OCI-LY7 (cell line): ENCODE data around the gene EGR2. TPM values are rescaled to one million over a fixed set of nuclear protein-coding genes. Genes with fewer than 3 reads are reported as not detected.

ENCODE experiments used
- BruUV-seq: library from RNA; stranded (reverse); fragments of 400-500 nt; replicated peaks from 2 replicates; lab custom pipeline; 2021; lab: Mats Ljungman, UMichigan
- CTCF ChIA-PET: fragments of 300-600 bp; sonication (Branson Sonifier 250); formaldehyde crosslinking; loops from one replicate; lab custom pipeline; 2022; ENCODE audit warnings: antibody characterized with exemption; ENCODE audit not compliant: unreplicated experiment; lab: Charles Lee
- POLR2A ChIA-PET: fragments of 300-600 bp; sonication (Branson Sonifier 250); formaldehyde crosslinking; loops from one replicate; lab custom pipeline; 2022; ENCODE audit warnings: antibody characterized with exemption; lab: Charles Lee
- DNase-seq: peaks from one replicate; pipeline ENCODE4 v3.0.0-alpha.2; 2015; ENCODE audit warnings: low spot score
- H2AFZ ChIP-seq: fragments of 200-600 bp; sonication (generic), shearing (Covaris generic); 2 replicates; pipeline ENCODE4 v1.6.1; 2014; ENCODE audit warnings: mild to moderate bottlenecking, antibody characterized with exemption, low read length, moderate library complexity
- H3K27ac ChIP-seq: fragments of 200-600 bp; sonication (generic); 2 replicates; pipeline ENCODE4 v1.5.1; 2014; ENCODE audit warnings: mixed run types, low read depth, mild to moderate bottlenecking, moderate library complexity, low read length, inconsistent platforms; ENCODE audit not compliant: poor library complexity, severe bottlenecking
- H3K36me3 ChIP-seq: fragments of 200-600 bp; sonication (generic); 2 replicates; pipeline ENCODE4 v1.6.1; 2014; ENCODE audit warnings: mild to moderate bottlenecking, antibody characterized with exemption, low read length, moderate library complexity, mixed read lengths; ENCODE audit not compliant: insufficient read depth
- H3K4me1 ChIP-seq: fragments of 200-600 bp; sonication (generic); 2 replicates; pipeline ENCODE4 v1.5.1; 2014; ENCODE audit warnings: mild to moderate bottlenecking, low read length; ENCODE audit not compliant: insufficient read depth, poor library complexity, severe bottlenecking
- H3K4me2 ChIP-seq: fragments of 200-600 bp; sonication (generic); 2 replicates; pipeline ENCODE4 v1.6.1; 2014; ENCODE audit warnings: mild to moderate bottlenecking, low read length
- H3K4me3 ChIP-seq: fragments of 200-600 bp; sonication (generic); 2 replicates; pipeline ENCODE4 v1.5.1; 2014; ENCODE audit warnings: mild to moderate bottlenecking, low read depth, low read length; ENCODE audit not compliant: poor library complexity, severe bottlenecking
- H3K79me2 ChIP-seq: fragments of 200-600 bp; sonication (generic); 2 replicates; pipeline ENCODE4 v1.6.1; 2016; ENCODE audit warnings: low read depth, mild to moderate bottlenecking, low read length, moderate library complexity, mixed read lengths; ENCODE audit not compliant: insufficient read depth
- H3K9me2 ChIP-seq: fragments of 200-600 bp; sonication (generic); 2 replicates; pipeline ENCODE4 v1.6.1; 2016; ENCODE audit warnings: mild to moderate bottlenecking, low read length, mixed read lengths; ENCODE audit not compliant: insufficient read depth
- H3K9me3 ChIP-seq: fragments of 200-600 bp; sonication (generic); 2 replicates; pipeline ENCODE4 v1.6.1; 2014; ENCODE audit warnings: mild to moderate bottlenecking, mixed run types, low read length, mixed read lengths
- H4K20me1 ChIP-seq: fragments of 200-600 bp; sonication (generic); 2 replicates; pipeline ENCODE4 v1.6.1; 2014; ENCODE audit warnings: mild to moderate bottlenecking, antibody characterized with exemption, low read length, moderate library complexity, mixed read lengths; ENCODE audit not compliant: insufficient read depth
- EZH2phosphoT487 ChIP-seq: fragments of 200-600 bp; sonication (generic); IDR thresholded peaks from 2 replicates; pipeline ENCODE4 v1.6.1; 2018; ENCODE audit warnings: low read depth, borderline replicate concordance, mild to moderate bottlenecking, mixed run types, antibody characterized with exemption, low read length, moderate library complexity, mixed read lengths
- intact Hi-C: fragments of 100-400 bp; cut with micrococcal nuclease; formaldehyde crosslinking; loops from one replicate; pipeline ENCODE4 v1.10.0; 2022; ENCODE audit not compliant: unreplicated experiment
- total RNA-seq, 2 experiments: library from RNA; depleted of rRNA in 1 of 2; stranded (reverse); fragments of >200 nt in 1 of 2; shearing (Covaris generic) in 1 of 2; gene quantifications; 2 replicates each; pipeline ENCODE4 v1.2.3, GENCODE V29; 2014 to 2022
- TF ChIP-seq, protein P1 (sequence below): fragments of 200-600 bp; sonication (generic); conservative IDR thresholded peaks from 2 replicates; pipeline ENCODE4 v1.5.1; 2014; ENCODE audit warnings: mild to moderate bottlenecking, antibody characterized with exemption, low read length, moderate library complexity, mixed read lengths

Gene EGR2
- total RNA-seq, 2 experiments from 2014 or later = 0.19 TPM; not detected in 1

GRCh38 chr10:62819141-62819920, 3.2 kb upstream of the EGR2 start:
- CTCF ChIA-PET = no interaction called here
- Histone ChIP-seq H3K4me3 (no peak overlapping the region), H3K4me1 (peaks cover 26% of the 10 kb centered on the region), H3K79me2 (no peaks in the 10 kb centered on the region), H3K27ac (no peak overlapping the region), H3K4me2 (no peak overlapping the region), H3K36me3 (no peaks in the 10 kb centered on the region), H2AFZ (no peak overlapping the region), H3K9me3 (no peaks in the 10 kb centered on the region), H3K9me2 (no peaks in the 10 kb centered on the region), H4K20me1 (no peaks in the 10 kb centered on the region)
- TF ChIP-seq, protein P1, sequence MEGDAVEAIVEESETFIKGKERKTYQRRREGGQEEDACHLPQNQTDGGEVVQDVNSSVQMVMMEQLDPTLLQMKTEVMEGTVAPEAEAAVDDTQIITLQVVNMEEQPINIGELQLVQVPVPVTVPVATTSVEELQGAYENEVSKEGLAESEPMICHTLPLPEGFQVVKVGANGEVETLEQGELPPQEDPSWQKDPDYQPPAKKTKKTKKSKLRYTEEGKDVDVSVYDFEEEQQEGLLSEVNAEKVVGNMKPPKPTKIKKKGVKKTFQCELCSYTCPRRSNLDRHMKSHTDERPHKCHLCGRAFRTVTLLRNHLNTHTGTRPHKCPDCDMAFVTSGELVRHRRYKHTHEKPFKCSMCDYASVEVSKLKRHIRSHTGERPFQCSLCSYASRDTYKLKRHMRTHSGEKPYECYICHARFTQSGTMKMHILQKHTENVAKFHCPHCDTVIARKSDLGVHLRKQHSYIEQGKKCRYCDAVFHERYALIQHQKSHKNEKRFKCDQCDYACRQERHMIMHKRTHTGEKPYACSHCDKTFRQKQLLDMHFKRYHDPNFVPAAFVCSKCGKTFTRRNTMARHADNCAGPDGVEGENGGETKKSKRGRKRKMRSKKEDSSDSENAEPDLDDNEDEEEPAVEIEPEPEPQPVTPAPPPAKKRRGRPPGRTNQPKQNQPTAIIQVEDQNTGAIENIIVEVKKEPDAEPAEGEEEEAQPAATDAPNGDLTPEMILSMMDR = no peak
- no peak for TF ChIP-seq EZH2phosphoT487
- no peak for DNase-seq
- no TSS peak for BruUV-seq
- POLR2A ChIA-PET = interaction anchor here (0.5 to 1.3 kb wide), 3 partner anchors 189 to 380 kb away, joined by 3 read pairs; no protein-coding TSS in a partner anchor
- intact Hi-C loops = loop anchor here (5.0 to 10.0 kb wide), 5 partner anchors 227 to 705 kb away; partner anchors contain the start of gene REEP3

DNA sequence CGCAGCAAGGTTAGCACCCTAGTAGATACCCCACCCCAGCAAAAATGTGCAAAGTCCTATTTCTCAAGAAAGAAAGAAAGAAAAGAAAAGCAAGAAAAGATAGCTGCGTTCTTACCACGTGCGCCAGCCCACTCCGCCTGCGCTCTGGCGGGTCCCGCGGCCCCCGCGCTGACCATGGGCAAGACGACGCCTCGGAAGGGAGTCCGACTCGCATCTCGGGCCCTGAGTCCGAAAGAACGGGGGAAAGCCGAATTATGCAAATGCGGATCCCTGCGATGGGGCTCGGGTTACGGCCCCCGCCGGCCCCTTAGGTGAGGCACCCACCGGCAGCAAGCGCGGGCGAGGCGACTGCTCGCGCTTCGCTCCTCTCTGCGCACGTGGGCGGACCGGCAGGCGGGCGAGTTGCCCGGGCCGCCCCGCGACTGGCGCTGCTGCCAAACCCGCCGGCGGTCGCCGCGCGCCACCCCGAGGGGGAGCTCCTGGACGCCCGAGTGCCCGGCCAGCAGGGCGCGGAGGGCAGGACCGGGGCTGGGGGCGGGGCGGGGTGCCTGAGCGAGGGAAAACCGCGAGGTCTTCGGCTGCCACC, 2.4 kb upstream of the EGR2 start:
- H3K27ac ChIP-seq = no peak overlapping the region
- no peaks in the 10 kb centered on the region for H4K20me1 ChIP-seq
- H3K9me3 ChIP-seq = no peaks in the 10 kb centered on the region
- H3K79me2 ChIP-seq = no peaks in the 10 kb centered on the region
- peak overlapping the region; percentile 72 for H3K4me2 ChIP-seq
- H3K4me3 ChIP-seq = peak overlapping the region; percentile 74
- intact Hi-C loops = loop anchor here (1.0 to 10.0 kb wide), 7 partner anchors 165 to 706 kb away; partner anchors contain the start of gene REEP3
- no peak for TF ChIP-seq EZH2phosphoT487
- TF ChIP-seq, protein P1 = no peak
- ChIA-PET CTCF (interaction anchor here (0.6 to 1.7 kb wide), 7 partner anchors 36 to 325 kb away, joined by 3 to 15 read pairs (median 7); no protein-coding TSS in a partner anchor), POLR2A (interaction anchor here (0.6 to 4.9 kb wide), 6 partner anchors 14 to 374 kb away, joined by 3 to 54 read pairs (median 4); partner anchors contain the start of gene ADO)
- no peaks in the 10 kb centered on the region for H3K9me2 ChIP-seq
- no TSS peak for BruUV-seq
- peaks cover 18% of the 10 kb centered on the region for H3K4me1 ChIP-seq
- no peak for DNase-seq
- H2AFZ ChIP-seq = no peak overlapping the region
- no peaks in the 10 kb centered on the region for H3K36me3 ChIP-seq
